ENCODE measurements around the gene C2orf68.

DNA sequence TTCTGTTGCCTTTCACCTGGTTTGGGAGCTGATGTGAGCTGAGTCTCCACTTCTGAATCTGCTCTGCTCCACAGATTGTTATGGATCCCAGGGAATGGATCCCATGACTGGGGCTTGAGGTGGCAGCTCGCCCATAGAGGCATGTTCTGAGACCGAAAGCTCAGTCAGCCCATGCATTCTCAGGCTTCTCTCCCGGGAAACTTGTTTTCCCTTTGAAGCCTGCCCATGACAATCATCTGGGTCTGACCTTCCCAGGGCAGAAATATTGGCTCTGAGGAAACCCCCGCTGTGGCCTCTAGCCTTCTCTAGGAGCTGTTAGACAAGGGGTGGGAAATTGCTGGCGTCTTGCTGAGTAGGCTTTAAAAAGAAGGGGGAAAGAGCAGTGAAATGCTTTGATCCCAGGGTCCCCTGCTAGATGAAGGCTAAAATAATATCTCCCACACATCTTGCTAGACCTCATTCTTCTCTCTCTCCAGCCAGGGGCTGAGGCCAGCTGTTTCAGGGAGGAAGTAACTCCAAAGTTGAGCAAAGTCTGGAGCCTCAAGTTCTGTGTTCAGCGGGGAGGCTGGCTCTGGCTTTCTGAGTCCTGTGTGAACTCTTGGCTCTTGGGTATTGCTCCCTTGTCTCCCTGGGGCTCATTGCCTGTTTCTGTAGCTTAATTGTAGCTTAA is 32.5 kb downstream of the C2orf68 start:
- TF ChIP-seq POLR2AphosphoS5 (IDR thresholded peaks at IDR 0.05; ENCODE audit: low read depth, low read length) (no peak), SIN3A (IDR thresholded peaks at IDR 0.05; ENCODE audit: borderline replicate concordance, insufficient read depth, low read length) (no peak), TAF1 (IDR thresholded peaks at IDR 0.05; ENCODE audit: borderline replicate concordance, insufficient read depth, low read length) (no peak)
- TF ChIP-seq, protein P1, sequence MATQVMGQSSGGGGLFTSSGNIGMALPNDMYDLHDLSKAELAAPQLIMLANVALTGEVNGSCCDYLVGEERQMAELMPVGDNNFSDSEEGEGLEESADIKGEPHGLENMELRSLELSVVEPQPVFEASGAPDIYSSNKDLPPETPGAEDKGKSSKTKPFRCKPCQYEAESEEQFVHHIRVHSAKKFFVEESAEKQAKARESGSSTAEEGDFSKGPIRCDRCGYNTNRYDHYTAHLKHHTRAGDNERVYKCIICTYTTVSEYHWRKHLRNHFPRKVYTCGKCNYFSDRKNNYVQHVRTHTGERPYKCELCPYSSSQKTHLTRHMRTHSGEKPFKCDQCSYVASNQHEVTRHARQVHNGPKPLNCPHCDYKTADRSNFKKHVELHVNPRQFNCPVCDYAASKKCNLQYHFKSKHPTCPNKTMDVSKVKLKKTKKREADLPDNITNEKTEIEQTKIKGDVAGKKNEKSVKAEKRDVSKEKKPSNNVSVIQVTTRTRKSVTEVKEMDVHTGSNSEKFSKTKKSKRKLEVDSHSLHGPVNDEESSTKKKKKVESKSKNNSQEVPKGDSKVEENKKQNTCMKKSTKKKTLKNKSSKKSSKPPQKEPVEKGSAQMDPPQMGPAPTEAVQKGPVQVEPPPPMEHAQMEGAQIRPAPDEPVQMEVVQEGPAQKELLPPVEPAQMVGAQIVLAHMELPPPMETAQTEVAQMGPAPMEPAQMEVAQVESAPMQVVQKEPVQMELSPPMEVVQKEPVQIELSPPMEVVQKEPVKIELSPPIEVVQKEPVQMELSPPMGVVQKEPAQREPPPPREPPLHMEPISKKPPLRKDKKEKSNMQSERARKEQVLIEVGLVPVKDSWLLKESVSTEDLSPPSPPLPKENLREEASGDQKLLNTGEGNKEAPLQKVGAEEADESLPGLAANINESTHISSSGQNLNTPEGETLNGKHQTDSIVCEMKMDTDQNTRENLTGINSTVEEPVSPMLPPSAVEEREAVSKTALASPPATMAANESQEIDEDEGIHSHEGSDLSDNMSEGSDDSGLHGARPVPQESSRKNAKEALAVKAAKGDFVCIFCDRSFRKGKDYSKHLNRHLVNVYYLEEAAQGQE (IDR thresholded peaks at IDR 0.05; ENCODE audit: insufficient read depth in 1 of 2, low read depth in 2 of 2, low read length in 2 of 2), result no peak

Data from PFSK-1 (cell line).